ENCODE data around the gene MED13. TPM values are rescaled to one million over a fixed set of nuclear protein-coding genes. Genes with fewer than 3 reads are reported as not detected.

MED13 gene
- polyA plus RNA-seq, 1 donor (not counting 4 experiments of a cell fraction or from before 2014, with no cell fraction given) = 21.4 TPM

DNA sequence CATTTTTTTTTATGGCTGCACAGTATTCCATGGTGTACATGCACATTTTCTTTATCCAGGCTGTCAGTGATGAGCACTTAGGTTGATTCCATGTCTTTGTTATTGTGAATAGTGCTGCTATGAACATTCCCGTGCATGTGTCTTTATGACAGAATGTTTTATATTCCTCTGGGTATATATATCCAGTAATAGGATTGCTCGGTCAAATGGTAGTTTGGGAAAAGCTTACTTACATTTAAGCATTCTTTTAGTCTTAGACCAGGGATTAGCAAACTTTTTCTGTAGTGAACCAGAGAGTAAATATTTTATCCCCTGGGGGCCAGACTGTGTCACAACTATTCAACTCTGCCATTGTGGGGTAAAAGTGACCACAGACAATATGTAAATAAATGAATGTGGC is 40.2 kb downstream of the MED13 start:
- no peak for DNase-seq (ENCODE audit: low read depth, low spot score)
- H3K9me1 ChIP-seq (ENCODE audit: control insufficient read depth, extremely low read depth, insufficient read depth, low read length) = no peaks in the 10 kb centered on the region
- dilution Hi-C loops (cut with MboI; ENCODE audit: extremely low pct_ligation_motif_present, low sequenced_read_pairs) = no loop called here

DNA sequence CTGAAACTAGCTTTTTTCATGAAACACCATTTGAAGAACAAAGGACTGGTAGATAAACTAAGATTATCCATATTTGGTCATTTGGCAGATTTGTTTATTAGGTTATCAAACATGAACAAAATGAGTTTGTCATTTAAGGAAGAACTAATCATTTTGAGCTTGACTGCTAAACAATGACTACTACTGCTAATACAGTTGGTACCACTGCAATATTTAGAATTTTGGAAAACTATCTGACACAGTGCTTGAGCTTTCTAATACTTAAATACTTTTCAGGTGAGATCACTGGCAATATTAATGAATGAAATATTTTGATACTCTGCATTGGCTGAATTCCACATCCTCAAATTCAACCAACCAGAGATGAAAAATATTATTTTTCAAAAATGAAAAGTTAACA is 47.2 kb downstream of the MED13 start:
- no peaks in the 10 kb centered on the region for H3K9me1 ChIP-seq (ENCODE audit: control insufficient read depth, extremely low read depth, insufficient read depth, low read length)
- no peaks in the 10 kb centered on the region for H3K9me3 ChIP-seq (ENCODE audit: control insufficient read depth, low read depth, low read length)
- peaks cover 6% of the 10 kb centered on the region for H3K4me1 ChIP-seq (ENCODE audit: control insufficient read depth, extremely low read depth, insufficient read depth, low read length)
- no peaks in the 10 kb centered on the region for H3K27me3 ChIP-seq (ENCODE audit: control insufficient read depth, extremely low read depth, insufficient read depth, low read length)
- H2AFZ ChIP-seq (ENCODE audit: control insufficient read depth, low read length) = no peak overlapping the region
- no peak overlapping the region for H3K4me3 ChIP-seq (ENCODE audit: control insufficient read depth in 2 of 3, extremely low read depth in 1 of 3, insufficient read depth in 2 of 3, low read depth in 1 of 3, low read length in 3 of 3)
- no peaks in the 10 kb centered on the region for H3K36me3 ChIP-seq (ENCODE audit: control insufficient read depth in 2 of 2, extremely low read depth in 1 of 2, insufficient read depth in 2 of 2, low read length in 2 of 2)
- TF ChIP-seq, protein P1, sequence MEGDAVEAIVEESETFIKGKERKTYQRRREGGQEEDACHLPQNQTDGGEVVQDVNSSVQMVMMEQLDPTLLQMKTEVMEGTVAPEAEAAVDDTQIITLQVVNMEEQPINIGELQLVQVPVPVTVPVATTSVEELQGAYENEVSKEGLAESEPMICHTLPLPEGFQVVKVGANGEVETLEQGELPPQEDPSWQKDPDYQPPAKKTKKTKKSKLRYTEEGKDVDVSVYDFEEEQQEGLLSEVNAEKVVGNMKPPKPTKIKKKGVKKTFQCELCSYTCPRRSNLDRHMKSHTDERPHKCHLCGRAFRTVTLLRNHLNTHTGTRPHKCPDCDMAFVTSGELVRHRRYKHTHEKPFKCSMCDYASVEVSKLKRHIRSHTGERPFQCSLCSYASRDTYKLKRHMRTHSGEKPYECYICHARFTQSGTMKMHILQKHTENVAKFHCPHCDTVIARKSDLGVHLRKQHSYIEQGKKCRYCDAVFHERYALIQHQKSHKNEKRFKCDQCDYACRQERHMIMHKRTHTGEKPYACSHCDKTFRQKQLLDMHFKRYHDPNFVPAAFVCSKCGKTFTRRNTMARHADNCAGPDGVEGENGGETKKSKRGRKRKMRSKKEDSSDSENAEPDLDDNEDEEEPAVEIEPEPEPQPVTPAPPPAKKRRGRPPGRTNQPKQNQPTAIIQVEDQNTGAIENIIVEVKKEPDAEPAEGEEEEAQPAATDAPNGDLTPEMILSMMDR (optimal IDR thresholded peaks at IDR 0.05 in 1 of 3, IDR thresholded peaks at IDR 0.05 in 1 of 3, conservative IDR thresholded peaks at IDR 0.05 in 1 of 3; ENCODE audit: extremely low read depth in 1 of 3, insufficient read depth in 2 of 3, low read length in 3 of 3) = no peak
- TF ChIP-seq EZH2 (IDR thresholded peaks at IDR 0.05; ENCODE audit: low read length) = no peak
- dilution Hi-C loops (cut with MboI; ENCODE audit: extremely low pct_ligation_motif_present, low sequenced_read_pairs) = no loop called here
- H3K79me2 ChIP-seq (ENCODE audit: control insufficient read depth, insufficient read depth, low read length) = peaks cover 6% of the 10 kb centered on the region
- H3K4me2 ChIP-seq (ENCODE audit: control insufficient read depth, extremely low read depth, insufficient read depth, low read depth, low read length) = no peak overlapping the region
- no peak overlapping the region for H3K27ac ChIP-seq (ENCODE audit: control insufficient read depth, insufficient read depth, low read length)
- no peaks in the 10 kb centered on the region for H4K20me1 ChIP-seq (ENCODE audit: control insufficient read depth, extremely low read depth, insufficient read depth, low read length)
- H3K9ac ChIP-seq (ENCODE audit: control insufficient read depth, extremely low read depth, insufficient read depth, low read length) = no peak overlapping the region
- no peak for FAIRE-seq
- DNase-seq (ENCODE audit: low read depth, low spot score) = no peak

More for the DNA sequence above, 40.2 kb downstream of the MED13 start:
- Histone ChIP-seq H3K4me3 (ENCODE audit: control insufficient read depth in 2 of 3, extremely low read depth in 1 of 3, insufficient read depth in 2 of 3, low read depth in 1 of 3, low read length in 3 of 3) (no peak overlapping the region), H3K4me1 (ENCODE audit: control insufficient read depth, extremely low read depth, insufficient read depth, low read length) (no peaks in the 10 kb centered on the region), H3K27me3 (ENCODE audit: control insufficient read depth, extremely low read depth, insufficient read depth, low read length) (no peaks in the 10 kb centered on the region), H3K9me3 (ENCODE audit: control insufficient read depth, low read depth, low read length) (no peaks in the 10 kb centered on the region), H2AFZ (ENCODE audit: control insufficient read depth, low read length) (no peak overlapping the region), H3K79me2 (ENCODE audit: control insufficient read depth, insufficient read depth, low read length) (peaks cover 21% of the 10 kb centered on the region), H4K20me1 (ENCODE audit: control insufficient read depth, extremely low read depth, insufficient read depth, low read length) (no peaks in the 10 kb centered on the region), H3K9ac (ENCODE audit: control insufficient read depth, extremely low read depth, insufficient read depth, low read length) (no peak overlapping the region), H3K27ac (ENCODE audit: control insufficient read depth, insufficient read depth, low read length) (no peak overlapping the region), H3K4me2 (ENCODE audit: control insufficient read depth, extremely low read depth, insufficient read depth, low read depth, low read length) (no peak overlapping the region), H3K36me3 (ENCODE audit: control insufficient read depth in 2 of 2, extremely low read depth in 1 of 2, insufficient read depth in 2 of 2, low read length in 2 of 2) (peaks cover 14 to 17% of the 10 kb centered on the region in 2 experiments)
- no peak for FAIRE-seq
- TF ChIP-seq, protein P1 (optimal IDR thresholded peaks at IDR 0.05 in 1 of 3, IDR thresholded peaks at IDR 0.05 in 1 of 3, conservative IDR thresholded peaks at IDR 0.05 in 1 of 3; ENCODE audit: extremely low read depth in 1 of 3, insufficient read depth in 2 of 3, low read length in 3 of 3) = no peak
- no peak for TF ChIP-seq EZH2 (IDR thresholded peaks at IDR 0.05; ENCODE audit: low read length)

Measured in keratinocyte (primary cell).